GM23248 (cell line): ENCODE data around the gene PLCB1.

Source experiments
- EZH2 ChIP-seq: fragments of 200-600 bp; sonication (generic); IDR thresholded peaks from 2 replicates; pipeline ENCODE4 v1.6.1; 2018; ENCODE audit warnings: antibody characterized with exemption, mild to moderate bottlenecking; ENCODE audit not compliant: insufficient read depth, poor library complexity, severe bottlenecking
- EZH2phosphoT487 ChIP-seq: fragments of 200-600 bp; sonication (generic); IDR thresholded peaks from 2 replicates; pipeline ENCODE4 v1.6.1; 2018; ENCODE audit warnings: antibody characterized with exemption, moderate library complexity, mild to moderate bottlenecking, low read depth; ENCODE audit not compliant: insufficient read depth

GRCh38 chr20:8587251-8587650 lies 455.2 kb downstream of the PLCB1 start:
- TF ChIP-seq EZH2phosphoT487 (no peak), EZH2 (no peak)
